Choroid plexus epithelial cell (primary cell): Measurements from ENCODE around the gene ZNF638.
A peak's percentile ranks its signal among the peaks of the same experiment; 100 is the strongest.

ENCODE experiments used
- DNase-seq: peaks from one replicate; pipeline ENCODE4 v3.0.0-alpha.2; 2010; ENCODE audit warnings: low read depth
- H3K4me3 ChIP-seq: 2 replicates; pipeline ENCODE4 v1.5.1; 2011; ENCODE audit warnings: low read depth, mild to moderate bottlenecking, control low read depth, low read length, moderate library complexity
- CTCF ChIP-seq: conservative IDR thresholded peaks from 2 replicates; pipeline ENCODE4 v1.5.1; 2011; ENCODE audit warnings: low read depth, mild to moderate bottlenecking, control low read depth, inconsistent platforms, low read length, moderate library complexity

The ZNF638 gene

DNA sequence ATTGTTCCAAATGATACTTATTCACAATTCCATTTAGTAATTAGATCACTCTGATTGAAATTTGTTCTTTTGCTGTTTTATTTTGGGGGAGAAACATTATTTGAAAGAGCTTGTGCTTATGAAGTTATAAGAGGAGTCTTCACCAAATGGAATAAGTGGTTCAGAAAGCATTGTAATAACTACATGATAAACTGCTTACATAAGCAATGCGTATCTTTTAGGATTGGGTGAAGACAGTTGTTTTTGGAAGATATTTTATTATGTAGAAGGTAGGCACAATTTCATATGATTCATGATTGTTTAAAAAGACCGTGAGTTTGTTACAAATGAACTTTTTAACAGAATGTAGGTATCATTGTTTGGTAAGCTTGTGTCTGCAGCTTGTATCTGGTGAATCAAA lies 14.5 kb downstream of the ZNF638 start:
- no peak overlapping the region for H3K4me3 ChIP-seq
- no peak for TF ChIP-seq CTCF
- no peak for DNase-seq

DNA sequence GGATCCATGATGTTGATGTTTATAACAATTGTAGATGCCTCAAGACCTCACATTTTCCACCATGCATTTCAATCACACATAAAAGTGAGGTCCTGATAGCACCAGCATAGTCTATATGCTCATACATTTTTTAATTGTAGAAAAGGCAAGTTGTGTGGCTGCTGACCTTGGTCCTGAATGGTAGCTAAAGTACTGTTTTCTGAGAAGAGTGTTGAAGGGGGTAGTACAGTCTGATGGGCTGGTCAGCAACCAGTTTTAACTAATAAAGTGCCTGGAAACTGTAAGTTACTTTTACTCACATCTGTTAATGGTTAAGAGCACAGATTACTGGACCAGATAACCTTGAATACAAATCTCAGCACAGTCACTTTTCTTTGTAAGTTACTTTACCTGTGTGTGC lies 15.9 kb downstream of the ZNF638 start:
- no peak for TF ChIP-seq CTCF
- peak; percentile 24 for DNase-seq
- no peak overlapping the region for H3K4me3 ChIP-seq

- no peak overlapping the region for H3K4me3 ChIP-seq
- DNase-seq = peak; percentile 68
- TF ChIP-seq CTCF = no peak
Observed at GRCh38 chr2:71348302-71348701, 16.7 kb downstream of the ZNF638 start.

GRCh38 chr2:71353248-71353647 lies 21.7 kb downstream of the ZNF638 start:
- no peak for DNase-seq
- H3K4me3 ChIP-seq = no peak overlapping the region
- no peak for TF ChIP-seq CTCF

DNA sequence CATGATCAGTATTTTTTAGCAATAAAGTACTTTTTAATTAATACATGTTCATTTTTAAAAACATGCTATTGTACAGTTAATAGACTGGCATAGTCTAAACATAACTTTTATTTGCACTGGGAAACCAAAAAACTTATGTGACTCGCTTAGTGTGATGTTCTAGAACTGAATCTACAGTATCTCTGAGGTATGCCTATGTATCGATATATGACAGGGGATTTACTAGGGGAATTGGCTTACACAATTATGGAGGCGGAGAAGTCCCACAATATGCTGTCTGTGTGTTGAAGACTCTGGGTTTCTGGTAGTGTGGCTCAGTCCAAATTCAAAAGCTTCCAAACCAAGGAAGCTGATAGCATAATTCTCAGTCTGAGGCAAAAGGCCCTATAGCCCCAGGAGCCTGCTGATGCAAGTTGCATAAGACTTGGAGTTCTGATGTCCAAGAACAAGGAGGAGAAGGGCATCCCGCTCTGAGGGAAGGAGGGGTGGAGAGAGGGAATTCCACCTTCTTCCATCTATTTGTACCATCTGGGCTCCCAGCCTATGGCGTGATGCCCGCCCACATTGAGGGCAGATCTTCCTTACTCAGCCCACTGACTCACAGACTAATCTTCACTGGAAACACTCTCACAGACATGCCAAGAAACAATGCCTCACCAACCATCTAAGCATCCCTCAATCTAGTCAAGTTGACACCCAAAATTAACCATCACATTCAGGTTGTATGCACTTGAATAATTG lies 27.5 kb downstream of the ZNF638 start:
- H3K4me3 ChIP-seq = no peak overlapping the region
- TF ChIP-seq CTCF = no peak
- DNase-seq = no peak

DNA sequence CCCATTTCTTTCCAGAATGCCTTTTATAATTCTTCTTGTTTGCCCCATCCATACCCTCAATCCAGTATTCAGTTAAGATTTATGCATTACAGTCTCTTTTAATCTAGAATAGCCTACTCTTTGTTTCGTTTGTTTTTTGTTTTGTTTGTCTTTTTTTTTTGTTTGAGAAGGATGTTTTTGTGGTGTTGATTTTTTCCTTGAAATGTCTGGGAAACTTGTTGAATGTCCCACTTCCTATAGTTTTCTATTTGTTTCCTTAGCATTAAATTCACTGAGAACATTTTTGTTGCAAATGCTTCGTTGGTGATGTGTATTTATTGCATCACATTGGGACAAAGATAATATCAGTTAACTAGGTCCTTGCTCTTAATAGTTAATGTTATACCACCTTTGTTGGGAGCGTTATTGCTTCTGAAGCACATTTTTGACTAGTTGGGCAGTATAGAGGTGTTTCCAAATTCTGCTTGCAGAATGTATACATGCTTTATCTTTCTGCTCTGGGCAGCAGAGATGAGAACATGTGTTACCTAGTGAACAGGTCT lies 28.9 kb downstream of the ZNF638 start:
- TF ChIP-seq CTCF = no peak
- DNase-seq = no peak
- no peak overlapping the region for H3K4me3 ChIP-seq

GRCh38 chr2:71361631-71362030 lies 30.0 kb downstream of the ZNF638 start:
- TF ChIP-seq CTCF = no peak
- H3K4me3 ChIP-seq = no peak overlapping the region
- DNase-seq = no peak
